GM12878 (cell line): Measurements from ENCODE around the gene STRBP. TPM values are rescaled to one million over a fixed set of nuclear protein-coding genes. Genes with fewer than 3 reads are reported as not detected.

Experiments
- ATAC-seq: fragments of 200-7000 bp; cut with Tn5 transposase; 3 replicates; pipeline ENCODE4 v1.9.1; 2020; ENCODE audit warnings: mild to moderate bottlenecking, moderate library complexity
- BruUV-seq: library from RNA; stranded (reverse); fragments of 400-500 nt; replicated peaks from 2 replicates; lab custom pipeline; 2021; lab: Mats Ljungman, UMichigan
- CTCF ChIA-PET: fragments of 300-600 bp; sonication (Branson Sonifier 250); formaldehyde crosslinking; extraction: SDS; loops from one replicate; lab custom pipeline; 2021; ENCODE audit warnings: inconsistent platforms; lab: Yijun Ruan, JAX
- POLR2A ChIA-PET: fragments of 350-600 bp; formaldehyde crosslinking; extraction: SDS; loops from one replicate; lab custom pipeline; 2021; ENCODE audit warnings: inconsistent platforms; lab: Charles Lee
- RAD21 ChIA-PET: fragments of 300-600 bp; sonication (Branson Sonifier 250); formaldehyde crosslinking; loops from one replicate; lab custom pipeline; 2023; ENCODE audit warnings: antibody characterized with exemption; ENCODE audit not compliant: unreplicated experiment; lab: Charles Lee
- SMC1A ChIA-PET: fragments of 300-600 bp; sonication (Branson Sonifier 250); formaldehyde crosslinking; loops from one replicate; lab custom pipeline; 2023; ENCODE audit not compliant: unreplicated experiment, uncharacterized antibody; lab: Charles Lee
- DNase-seq: peaks from one replicate; pipeline ENCODE4 v3.0.0-alpha.2; 2011; ENCODE audit warnings: low read depth, low spot score
- FAIRE-seq: peaks from 3 replicates; lab custom pipeline; 2011; peaks lifted over from hg19 to GRCh38; lab: Jason Lieb, UNC
- H2AFZ ChIP-seq: 2 replicates; pipeline ENCODE4 v1.6.0; 2011; ENCODE audit warnings: low read depth, low read length, control low read depth; ENCODE audit not compliant: control insufficient read depth
- H3K27ac ChIP-seq: 2 replicates; pipeline ENCODE4 v1.5.1; 2011; ENCODE audit warnings: control low read depth; ENCODE audit not compliant: control insufficient read depth, insufficient read depth
- H3K27me3 ChIP-seq, 2 experiments: replicated peaks in 1 of 2; 2 replicates each; pipeline versions ENCODE4 v1.6.0 to v1.6.1; 2011; ENCODE audit warnings: low read length in 1 of 2; ENCODE audit not compliant: control insufficient read depth in 2 of 2, insufficient read depth in 2 of 2
- H3K36me3 ChIP-seq, 2 experiments: 2 replicates each; pipeline ENCODE4 v1.5.1; 2011; ENCODE audit warnings: low read length in 1 of 2; ENCODE audit not compliant: control insufficient read depth in 2 of 2, insufficient read depth in 2 of 2
- H3K4me1 ChIP-seq: 2 replicates; pipeline ENCODE4 v1.6.1; 2011; ENCODE audit warnings: mild to moderate bottlenecking, low read length, moderate library complexity, mixed read lengths; ENCODE audit not compliant: control insufficient read depth, insufficient read depth
- H3K4me2 ChIP-seq: 2 replicates; pipeline ENCODE4 v1.6.0; 2011; ENCODE audit warnings: control low read depth; ENCODE audit not compliant: control insufficient read depth, insufficient read depth
- H3K4me3 ChIP-seq: fragments of 200-600 bp; sonication (generic); 2 replicates; pipeline ENCODE4 v1.5.1; 2016
- H3K79me2 ChIP-seq: 2 replicates; pipeline ENCODE4 v1.6.0; 2011; ENCODE audit warnings: low read length; ENCODE audit not compliant: control insufficient read depth, insufficient read depth
- H3K9ac ChIP-seq: 2 replicates; pipeline ENCODE4 v1.8.0; 2011; ENCODE audit warnings: low read length, control low read depth, mixed read lengths; ENCODE audit not compliant: control insufficient read depth, insufficient read depth
- H3K9me3 ChIP-seq: replicated peaks from 3 replicates; pipeline ENCODE4 v1.5.1; 2011; ENCODE audit warnings: mild to moderate bottlenecking, low read length; ENCODE audit not compliant: control insufficient read depth, insufficient read depth
- H4K20me1 ChIP-seq: 2 replicates; pipeline ENCODE4 v1.6.0; 2011; ENCODE audit not compliant: control insufficient read depth, insufficient read depth
- EED ChIP-seq: sonication (generic); IDR thresholded peaks from 2 replicates; pipeline ENCODE4 v1.6.1; 2016; ENCODE audit warnings: antibody characterized with exemption, low read depth
- JUND ChIP-seq: IDR thresholded peaks from 2 replicates; pipeline ENCODE4 v1.6.1; 2012; ENCODE audit warnings: low read depth, mild to moderate bottlenecking, low read length, improper control_type of control experiment, moderate library complexity
- MXI1 ChIP-seq: fragments of 150-350 bp; IDR thresholded peaks from 2 replicates; pipeline ENCODE4 v1.6.1; 2011; ENCODE audit warnings: low read depth, mild to moderate bottlenecking, inconsistent platforms, low read length, improper control_type of control experiment
- PAX8 ChIP-seq: fragments of 450-650 bp; IDR thresholded peaks from 2 replicates; pipeline ENCODE4 v1.6.1; 2017; ENCODE audit warnings: mild to moderate bottlenecking, moderate library complexity
- RCOR1 ChIP-seq: conservative IDR thresholded peaks from 2 replicates; pipeline ENCODE4 v1.6.1; 2012; ENCODE audit warnings: low read depth, low read length, improper control_type of control experiment
- TCF12 ChIP-seq: IDR thresholded peaks from 2 replicates; pipeline ENCODE4 v1.6.1; 2011; ENCODE audit warnings: low read depth, mild to moderate bottlenecking, low read length
- ZNF217 ChIP-seq: fragments of 450-650 bp; IDR thresholded peaks from 2 replicates; pipeline ENCODE4 v1.6.1; 2017; ENCODE audit warnings: antibody characterized with exemption, mild to moderate bottlenecking
- ZNF592 ChIP-seq: fragments of 450-650 bp; IDR thresholded peaks from 2 replicates; pipeline ENCODE4 v1.6.1; 2017; ENCODE audit warnings: mild to moderate bottlenecking, moderate library complexity
- WGBS: methylation state at CpG from one replicate; pipeline ENCODE4 v1.1.6; 2016; ENCODE audit warnings: low lambda C conversion rate; ENCODE audit not compliant: insufficient replicate concordance, insufficient coverage; ENCODE audit errors: missing lambda C conversion rate; 5-methylcytosine and 5-hydroxymethylcytosine counted together
- in situ Hi-C: fragments of 300-500 bp; cut with MboI; formaldehyde crosslinking; loops from 9 replicates; pipeline ENCODE4 v1.14.3; 2018; ENCODE audit warnings: mixed read lengths
- intact Hi-C: fragments of 100-400 bp; cut with micrococcal nuclease; formaldehyde crosslinking; loops from one replicate; pipeline ENCODE4 v1.14.2; 2022; ENCODE audit not compliant: unreplicated experiment
- polyA plus RNA-seq, 11 experiments: library from polyadenylated mRNA; depleted of rRNA in 4 of 11; unstranded in 6 of 11; stranded (reverse) in 5 of 11; fragments of >200 nt; fragmentation: Nextera tagmentation in 4 of 11; fragmentation: Illumina TruSeq in 1 of 11; extraction: Ambion mirVana in 4 of 11; extraction: Trizol in 1 of 11; gene quantifications; 1 replicate in 1 of 11; 2 replicates in 10 of 11; pipeline versions ENCODE4 v1.2.1 to v1.2.3, GENCODE V29; 2011 to 2016; ENCODE audit warnings: inconsistent platforms in 2 of 11, missing spikeins in 2 of 11, low read depth in 1 of 11
- total RNA-seq, 4 experiments: library from RNA; depleted of rRNA in 3 of 4; stranded (reverse); fragments of >200 nt in 3 of 4; fragmentation: Illumina TruSeq in 1 of 4; extraction: Trizol in 1 of 4; gene quantifications; 2 replicates each; pipeline versions ENCODE4 v1.2.1 to v1.2.3, GENCODE V29; 2013 to 2021
- TF ChIP-seq, protein P1 (sequence below): IDR thresholded peaks from 2 replicates; pipeline ENCODE4 v1.6.1; 2011; ENCODE audit warnings: borderline replicate concordance, low read depth, mild to moderate bottlenecking, moderate library complexity, low read length; ENCODE audit not compliant: insufficient read depth, poor library complexity, severe bottlenecking
- TF ChIP-seq, protein P2 (sequence below): fragments of 450-650 bp; IDR thresholded peaks from 2 replicates; pipeline ENCODE4 v1.6.1; 2017; ENCODE audit warnings: mild to moderate bottlenecking, moderate library complexity
- TF ChIP-seq, protein P3 (sequence below): IDR thresholded peaks from 2 replicates; pipeline ENCODE4 v1.6.1; 2011; ENCODE audit warnings: mild to moderate bottlenecking, low read depth, low read length, moderate library complexity; ENCODE audit not compliant: insufficient replicate concordance

Gene STRBP
- total and polyA plus RNA-seq, 10 of the 15 experiments (the other 5 are each of a cell fraction or from before 2014, with no cell fraction given) = 31.0 to 96.8 (median 71.4) TPM

GRCh38 chr9:123201083-123201482 lies 67.3 kb downstream of the STRBP start:
- POLR2A ChIA-PET = interaction anchor here (0.6 to 0.7 kb wide), 2 partner anchors 10 to 14 kb away, joined by 3 to 4 read pairs; no protein-coding TSS in a partner anchor
- Histone ChIP-seq H4K20me1 (no peaks in the 10 kb centered on the region), H3K27me3 (no peaks in the 10 kb centered on the region), H3K4me1 (no peaks in the 10 kb centered on the region), H3K4me3 (no peak overlapping the region), H3K36me3 (0 out of 4 replicates have a peak, but pooled peaks cover 0 to 2% of the 10 kb centered on the region in 2 experiments), H3K9me3 (peaks cover 3% of the 10 kb centered on the region; the same call in 2 of the 3 replicates), H2AFZ (no peak overlapping the region), H3K4me2 (no peak overlapping the region), H3K9ac (no peak overlapping the region), H3K27ac (no peak overlapping the region), H3K79me2 (peaks cover 3% of the 10 kb centered on the region)
- RAD21 ChIA-PET = no interaction called here
- intact Hi-C loops (no loop called here), in situ Hi-C loops (no loop called here)
- CTCF ChIA-PET = interaction anchor here (0.7 to 0.9 kb wide), 2 partner anchors 16 to 117 kb away, joined by 3 read pairs; no protein-coding TSS in a partner anchor
- SMC1A ChIA-PET = interaction anchor here (0.9 to 1.4 kb wide), 5 partner anchors 8 to 28 kb away, joined by 3 to 5 read pairs (median 4); no protein-coding TSS in a partner anchor
- ATAC-seq (no peak), DNase-seq (no peak), FAIRE-seq (no peak)
- no TSS peak for BruUV-seq
- WGBS = 71% methylated on average over 2 of the region's 2 CpGs
- TF ChIP-seq ZNF217 (no peak), ZNF592 (no peak), JUND (no peak), MXI1 (no peak), EED (no peak), PAX8 (no peak), RCOR1 (no peak), TCF12 (no peak)
- TF ChIP-seq, protein P1, sequence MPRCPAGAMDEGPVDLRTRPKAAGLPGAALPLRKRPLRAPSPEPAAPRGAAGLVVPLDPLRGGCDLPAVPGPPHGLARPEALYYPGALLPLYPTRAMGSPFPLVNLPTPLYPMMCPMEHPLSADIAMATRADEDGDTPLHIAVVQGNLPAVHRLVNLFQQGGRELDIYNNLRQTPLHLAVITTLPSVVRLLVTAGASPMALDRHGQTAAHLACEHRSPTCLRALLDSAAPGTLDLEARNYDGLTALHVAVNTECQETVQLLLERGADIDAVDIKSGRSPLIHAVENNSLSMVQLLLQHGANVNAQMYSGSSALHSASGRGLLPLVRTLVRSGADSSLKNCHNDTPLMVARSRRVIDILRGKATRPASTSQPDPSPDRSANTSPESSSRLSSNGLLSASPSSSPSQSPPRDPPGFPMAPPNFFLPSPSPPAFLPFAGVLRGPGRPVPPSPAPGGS = no peak
- TF ChIP-seq, protein P2, sequence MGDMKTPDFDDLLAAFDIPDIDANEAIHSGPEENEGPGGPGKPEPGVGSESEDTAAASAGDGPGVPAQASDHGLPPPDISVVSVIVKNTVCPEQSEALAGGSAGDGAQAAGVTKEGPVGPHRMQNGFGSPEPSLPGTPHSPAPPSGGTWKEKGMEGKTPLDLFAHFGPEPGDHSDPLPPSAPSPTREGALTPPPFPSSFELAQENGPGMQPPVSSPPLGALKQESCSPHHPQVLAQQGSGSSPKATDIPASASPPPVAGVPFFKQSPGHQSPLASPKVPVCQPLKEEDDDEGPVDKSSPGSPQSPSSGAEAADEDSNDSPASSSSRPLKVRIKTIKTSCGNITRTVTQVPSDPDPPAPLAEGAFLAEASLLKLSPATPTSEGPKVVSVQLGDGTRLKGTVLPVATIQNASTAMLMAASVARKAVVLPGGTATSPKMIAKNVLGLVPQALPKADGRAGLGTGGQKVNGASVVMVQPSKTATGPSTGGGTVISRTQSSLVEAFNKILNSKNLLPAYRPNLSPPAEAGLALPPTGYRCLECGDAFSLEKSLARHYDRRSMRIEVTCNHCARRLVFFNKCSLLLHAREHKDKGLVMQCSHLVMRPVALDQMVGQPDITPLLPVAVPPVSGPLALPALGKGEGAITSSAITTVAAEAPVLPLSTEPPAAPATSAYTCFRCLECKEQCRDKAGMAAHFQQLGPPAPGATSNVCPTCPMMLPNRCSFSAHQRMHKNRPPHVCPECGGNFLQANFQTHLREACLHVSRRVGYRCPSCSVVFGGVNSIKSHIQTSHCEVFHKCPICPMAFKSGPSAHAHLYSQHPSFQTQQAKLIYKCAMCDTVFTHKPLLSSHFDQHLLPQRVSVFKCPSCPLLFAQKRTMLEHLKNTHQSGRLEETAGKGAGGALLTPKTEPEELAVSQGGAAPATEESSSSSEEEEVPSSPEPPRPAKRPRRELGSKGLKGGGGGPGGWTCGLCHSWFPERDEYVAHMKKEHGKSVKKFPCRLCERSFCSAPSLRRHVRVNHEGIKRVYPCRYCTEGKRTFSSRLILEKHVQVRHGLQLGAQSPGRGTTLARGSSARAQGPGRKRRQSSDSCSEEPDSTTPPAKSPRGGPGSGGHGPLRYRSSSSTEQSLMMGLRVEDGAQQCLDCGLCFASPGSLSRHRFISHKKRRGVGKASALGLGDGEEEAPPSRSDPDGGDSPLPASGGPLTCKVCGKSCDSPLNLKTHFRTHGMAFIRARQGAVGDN = no peak
- TF ChIP-seq, protein P3, sequence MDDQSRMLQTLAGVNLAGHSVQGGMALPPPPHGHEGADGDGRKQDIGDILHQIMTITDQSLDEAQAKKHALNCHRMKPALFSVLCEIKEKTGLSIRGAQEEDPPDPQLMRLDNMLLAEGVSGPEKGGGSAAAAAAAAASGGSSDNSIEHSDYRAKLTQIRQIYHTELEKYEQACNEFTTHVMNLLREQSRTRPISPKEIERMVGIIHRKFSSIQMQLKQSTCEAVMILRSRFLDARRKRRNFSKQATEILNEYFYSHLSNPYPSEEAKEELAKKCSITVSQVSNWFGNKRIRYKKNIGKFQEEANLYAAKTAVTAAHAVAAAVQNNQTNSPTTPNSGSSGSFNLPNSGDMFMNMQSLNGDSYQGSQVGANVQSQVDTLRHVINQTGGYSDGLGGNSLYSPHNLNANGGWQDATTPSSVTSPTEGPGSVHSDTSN = no peak
